ENCODE results near the gene C19orf67.

Gene C19orf67

GRCh38 chr19:14112051-14112808 lies 26.6 kb upstream of the C19orf67 start:
- DNase-seq (ENCODE audit: low read depth): no peak
- peak overlapping the region; percentile 7 for H3K4me3 ChIP-seq (ENCODE audit: low read depth, low read length)

DNA sequence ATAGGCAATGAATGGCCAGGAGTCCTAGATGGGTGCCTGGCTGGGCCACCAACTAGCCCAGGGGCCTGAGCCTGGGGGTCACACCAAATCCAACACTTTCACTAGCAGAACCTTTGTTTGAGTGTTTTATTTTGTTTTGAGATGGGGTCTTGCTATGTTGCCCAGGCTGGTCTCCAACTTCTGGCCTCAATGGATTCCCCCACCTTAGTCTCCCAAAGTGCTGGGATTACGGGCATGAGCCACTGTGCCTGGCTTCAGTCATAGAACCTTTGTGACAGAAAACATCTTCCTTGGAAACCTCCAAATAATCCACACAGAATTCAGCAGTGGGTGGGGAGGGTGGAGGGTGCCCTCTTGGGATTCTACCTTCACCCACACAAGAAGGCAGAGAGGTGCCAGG lies 25.9 kb upstream of the C19orf67 start:
- no peak overlapping the region for H3K4me3 ChIP-seq (ENCODE audit: low read depth, low read length)
- DNase-seq (ENCODE audit: low read depth): no peak

GRCh38 chr19:14110650-14111049 lies 25.1 kb upstream of the C19orf67 start:
- no peak overlapping the region for H3K4me3 ChIP-seq (ENCODE audit: low read depth, low read length)
- no peak for DNase-seq (ENCODE audit: low read depth)

DNA sequence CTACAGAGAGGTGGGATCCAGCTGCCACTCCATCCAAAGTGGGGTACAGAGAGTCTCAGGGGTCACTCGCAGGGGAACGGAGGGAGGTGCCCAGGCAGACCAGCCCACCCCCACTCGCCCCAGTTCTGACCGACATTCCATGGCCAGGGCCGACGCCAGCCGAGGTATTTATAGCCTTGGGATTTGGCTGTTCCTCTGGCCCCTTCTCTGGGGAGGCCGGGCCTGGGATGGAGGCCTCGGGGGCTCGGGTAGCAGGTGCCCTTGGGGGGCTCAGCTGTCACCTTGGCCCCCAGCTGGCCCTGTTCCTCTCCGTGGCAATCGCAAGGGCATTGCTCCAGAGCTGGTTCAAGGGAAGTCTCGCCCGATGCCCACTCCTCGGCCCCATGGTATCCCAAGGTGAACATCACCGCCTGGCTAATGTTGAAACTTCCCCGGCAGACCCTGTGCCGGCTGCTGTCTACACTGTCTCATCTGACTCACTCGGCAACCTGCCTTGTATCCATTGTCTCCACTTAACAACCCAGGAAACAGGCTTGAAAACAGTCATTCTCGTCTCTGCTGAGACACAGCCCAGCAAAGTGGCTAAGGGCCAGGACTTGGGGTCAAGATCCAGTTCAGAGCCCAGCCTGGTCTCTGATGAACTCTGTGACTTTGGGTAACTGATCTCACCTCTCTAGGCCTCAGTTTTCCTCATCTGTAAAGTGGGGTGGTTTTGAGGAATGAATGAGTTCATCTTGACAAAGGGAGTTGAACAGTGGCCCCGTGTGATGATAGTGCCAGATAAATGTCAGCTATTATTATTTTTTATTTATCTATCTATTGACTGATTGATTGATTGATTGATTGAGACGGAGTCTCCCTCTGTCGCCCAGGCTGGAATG lies 22.2 kb upstream of the C19orf67 start:
- DNase-seq (ENCODE audit: low read depth): no peak

DNA sequence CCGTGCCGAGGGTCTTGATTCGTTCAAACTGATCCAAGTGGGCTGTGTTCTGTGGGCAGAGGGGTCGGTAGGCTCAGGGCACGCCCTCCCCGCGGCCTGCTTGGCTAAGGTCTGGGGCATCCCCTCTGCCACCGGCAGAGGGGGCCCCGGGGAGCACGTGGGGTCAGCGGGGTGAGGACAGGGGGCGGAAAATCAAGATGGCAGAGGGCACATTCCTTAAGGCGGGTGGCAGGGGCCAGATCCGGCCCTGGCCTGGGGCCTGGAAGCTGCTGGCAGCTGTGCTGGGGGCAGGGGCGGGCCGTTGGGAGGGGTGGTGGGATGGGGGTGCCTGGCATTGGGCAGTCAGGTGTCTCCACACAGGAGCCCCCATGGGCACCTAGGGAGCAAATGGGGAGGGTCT lies 21.3 kb upstream of the C19orf67 start:
- no peak for DNase-seq (ENCODE audit: low read depth)

More for the DNA sequence above, 22.2 kb upstream of the C19orf67 start:
- no peak overlapping the region for H3K4me3 ChIP-seq (ENCODE audit: low read depth, low read length)

GRCh38 chr19:14105680-14106079 lies 20.1 kb upstream of the C19orf67 start:
- H3K4me3 ChIP-seq (ENCODE audit: low read depth, low read length): no peak overlapping the region
- no peak for DNase-seq (ENCODE audit: low read depth)

More for the DNA sequence above, 21.3 kb upstream of the C19orf67 start:
- no peak overlapping the region for H3K4me3 ChIP-seq (ENCODE audit: low read depth, low read length)

GRCh38 chr19:14103310-14103709 lies 17.7 kb upstream of the C19orf67 start:
- no peak overlapping the region for H3K4me3 ChIP-seq (ENCODE audit: low read depth, low read length)
- no peak for DNase-seq (ENCODE audit: low read depth)

- H3K4me3 ChIP-seq (ENCODE audit: low read depth, low read length): no peak overlapping the region
- no peak for DNase-seq (ENCODE audit: low read depth)
These were observed 17.2 kb upstream of the C19orf67 start for GRCh38 chr19:14102756-14103155.

DNA sequence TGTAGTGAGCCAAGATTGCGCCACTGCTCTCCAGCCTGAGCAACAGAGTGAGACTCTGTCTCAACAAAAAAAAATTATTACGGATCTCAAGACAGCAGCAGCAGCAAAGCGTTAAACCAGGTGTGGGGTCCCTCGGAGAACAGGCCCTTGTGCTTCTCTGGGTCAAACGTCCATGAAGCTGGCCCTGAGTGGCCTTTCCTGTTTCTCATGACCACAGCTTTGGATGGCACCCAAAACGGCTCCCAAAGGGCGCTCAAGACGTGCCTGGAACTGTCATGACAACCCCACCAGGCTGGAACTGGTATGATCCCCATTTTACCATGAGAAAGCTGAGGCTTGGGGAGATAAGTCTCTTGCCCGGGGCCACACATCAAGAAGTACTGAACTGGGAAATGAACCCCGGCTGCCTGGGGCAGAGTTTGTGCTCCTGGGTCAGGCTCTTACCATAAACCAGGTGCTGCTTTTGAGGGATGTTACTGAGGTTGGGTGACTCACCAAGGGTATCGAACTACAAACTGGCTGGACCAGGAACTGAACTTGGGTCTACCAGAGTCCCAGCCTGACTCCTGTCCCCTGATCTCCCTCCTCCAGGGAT lies 16.6 kb upstream of the C19orf67 start:
- H3K4me3 ChIP-seq (ENCODE audit: low read depth, low read length): no peak overlapping the region
- no peak for DNase-seq (ENCODE audit: low read depth)

GRCh38 chr19:14101003-14101545 lies 15.5 kb upstream of the C19orf67 start:
- DNase-seq (ENCODE audit: low read depth): no peak
- no peak overlapping the region for H3K4me3 ChIP-seq (ENCODE audit: low read depth, low read length)

- DNase-seq (ENCODE audit: low read depth): no peak
- H3K4me3 ChIP-seq (ENCODE audit: low read depth, low read length): no peak overlapping the region
These were observed 12.1 kb upstream of the C19orf67 start for GRCh38 chr19:14097532-14098151.

GRCh38 chr19:14096272-14096992 lies 10.8 kb upstream of the C19orf67 start:
- H3K4me3 ChIP-seq (ENCODE audit: low read depth, low read length): no peak overlapping the region
- DNase-seq (ENCODE audit: low read depth): no peak

- DNase-seq (ENCODE audit: low read depth): no peak
These were observed 9.3 kb upstream of the C19orf67 start for GRCh38 chr19:14094854-14095253.

GRCh38 chr19:14093117-14093823 lies 7.7 kb upstream of the C19orf67 start:
- no peak for DNase-seq (ENCODE audit: low read depth)
- no peak overlapping the region for H3K4me3 ChIP-seq (ENCODE audit: low read depth, low read length)

More at GRCh38 chr19:14094854-14095253, 9.3 kb upstream of the C19orf67 start:
- no peak overlapping the region for H3K4me3 ChIP-seq (ENCODE audit: low read depth, low read length)

DNA sequence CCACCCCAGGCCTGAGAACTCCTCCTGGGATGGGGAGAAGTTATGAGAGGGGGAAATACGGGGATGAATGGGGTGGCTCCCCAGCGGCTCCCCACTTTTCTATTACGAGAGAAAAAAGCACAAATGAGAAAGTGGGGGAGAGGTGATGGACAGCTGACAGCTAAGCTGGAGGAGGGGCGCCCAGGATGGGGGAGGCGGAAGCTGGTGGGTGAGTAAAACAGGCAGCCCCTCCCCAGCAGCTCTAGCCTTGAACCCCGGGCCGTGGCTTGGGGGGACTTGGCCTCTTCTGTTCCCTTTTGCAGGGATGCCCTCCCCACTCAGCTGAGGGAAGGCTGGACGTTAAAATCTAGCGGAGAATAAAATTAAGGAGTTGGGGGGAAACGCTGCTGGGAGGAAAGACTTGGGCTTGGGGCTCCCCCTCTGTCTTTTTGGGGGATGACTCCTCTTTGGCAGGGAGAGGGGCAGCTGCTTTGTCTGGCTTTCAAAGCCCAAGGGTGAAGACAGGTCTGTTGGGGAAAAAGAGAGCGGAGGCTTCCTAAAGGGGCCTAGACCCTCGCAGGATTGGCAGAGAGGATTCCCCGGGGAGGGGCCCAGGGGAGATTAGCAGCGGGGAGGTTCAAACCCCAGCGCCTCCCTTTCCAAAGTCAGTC lies 6.4 kb upstream of the C19orf67 start:
- peak overlapping the region; percentile 82 for H3K4me3 ChIP-seq (ENCODE audit: low read depth, low read length)
- no peak for DNase-seq (ENCODE audit: low read depth)

DNA sequence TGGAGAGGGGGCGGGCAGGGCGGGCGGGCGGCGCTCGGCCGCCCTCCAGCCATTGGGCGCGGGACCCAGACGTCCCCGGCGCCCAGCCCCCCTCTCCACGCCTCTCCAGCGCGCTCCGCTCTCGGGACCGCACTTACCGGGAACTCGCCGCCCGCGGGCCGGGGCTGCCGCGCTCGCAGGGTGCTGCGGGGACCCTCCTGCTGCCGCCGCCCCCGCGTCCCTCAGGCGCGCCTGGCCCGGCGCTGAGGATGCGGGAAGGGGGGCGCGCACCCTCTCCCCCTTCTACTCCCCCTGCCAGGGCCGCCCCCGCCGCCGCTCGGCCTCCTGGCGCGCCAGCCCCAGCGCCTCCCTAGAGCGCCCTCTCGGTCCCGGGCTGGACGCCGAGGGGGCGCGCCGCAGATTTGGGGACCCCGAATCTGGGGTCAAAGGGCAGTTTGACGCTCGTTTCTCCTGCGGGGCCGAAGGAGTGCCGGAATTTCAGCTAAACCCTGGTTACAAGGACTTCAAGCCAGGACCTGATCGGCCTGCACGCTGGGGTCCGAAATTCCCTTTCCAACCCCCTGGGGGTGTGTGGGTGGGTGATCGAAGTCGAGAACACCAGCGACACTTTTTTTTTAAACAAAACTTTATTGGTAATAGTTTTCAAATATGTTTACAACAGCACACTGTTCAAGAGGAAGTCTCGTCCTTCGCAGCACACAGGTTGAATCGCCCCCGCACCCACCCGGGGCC lies 5.7 kb upstream of the C19orf67 start:
- peak overlapping the region; percentile 82 for H3K4me3 ChIP-seq (ENCODE audit: low read depth, low read length)
- no peak for DNase-seq (ENCODE audit: low read depth)

- H3K4me3 ChIP-seq (ENCODE audit: low read depth, low read length): peak within 1 kb of the TSS; percentile 82
- peak; percentile 78 for DNase-seq (ENCODE audit: low read depth)
These were observed 5.0 kb upstream of the C19orf67 start, which contains the start of gene SAMD1 for GRCh38 chr19:14090509-14091080. TSS of gene SAMD1 (minus strand) at chr19:14090751.

All from skeletal muscle cell (primary cell).